H9 (cell line): ENCODE results near the gene PLEKHM3. TPM values are rescaled to one million over a fixed set of nuclear protein-coding genes. Genes with fewer than 3 reads are reported as not detected.

Experiments used
- DNase-seq: peaks from one replicate; pipeline ENCODE4 v3.0.0-alpha.2; 2017
- H2AFZ ChIP-seq: one replicate; pipeline ENCODE4 v1.6.1; 2013; ENCODE audit warnings: mild to moderate bottlenecking, low read length, control low read depth, moderate library complexity
- H2AK5ac ChIP-seq: 2 replicates; pipeline ENCODE4 v1.6.1; 2013; ENCODE audit warnings: low read length, control low read depth, mixed read lengths; ENCODE audit not compliant: insufficient read length
- H2BK120ac ChIP-seq: one replicate; pipeline ENCODE4 v1.6.1; 2013; ENCODE audit warnings: low read depth, mild to moderate bottlenecking, low read length, control low read depth, inconsistent platforms; ENCODE audit not compliant: poor library complexity, severe bottlenecking
- H2BK12ac ChIP-seq: 2 replicates; pipeline ENCODE4 v1.6.1; 2013; ENCODE audit warnings: low read length, control low read depth, mixed read lengths, low read depth; ENCODE audit not compliant: insufficient read length
- H2BK15ac ChIP-seq: 2 replicates; pipeline ENCODE4 v1.6.1; 2013; ENCODE audit warnings: low read depth, low read length, control low read depth
- H2BK20ac ChIP-seq: one replicate; pipeline ENCODE4 v1.6.1; 2013; ENCODE audit warnings: low read depth, mild to moderate bottlenecking, low read length, control low read depth, inconsistent platforms; ENCODE audit not compliant: poor library complexity, severe bottlenecking
- H2BK5ac ChIP-seq: 2 replicates; pipeline ENCODE4 v1.6.1; 2013; ENCODE audit warnings: low read length, control low read depth, mixed read lengths; ENCODE audit not compliant: insufficient read length
- H3K14ac ChIP-seq: 2 replicates; pipeline ENCODE4 v1.6.1; 2013; ENCODE audit warnings: low read length, control low read depth; ENCODE audit not compliant: insufficient read depth
- H3K18ac ChIP-seq: 2 replicates; pipeline ENCODE4 v1.6.1; 2013; ENCODE audit warnings: low read depth, mild to moderate bottlenecking, mixed read lengths, low read length, control low read depth; ENCODE audit not compliant: insufficient read length
- H3K23ac ChIP-seq: 2 replicates; pipeline ENCODE4 v1.6.1; 2013; ENCODE audit warnings: low read length, control low read depth, mixed read lengths, low read depth; ENCODE audit not compliant: insufficient read length
- H3K23me2 ChIP-seq: 2 replicates; pipeline ENCODE4 v1.6.1; 2013; ENCODE audit warnings: low read depth, mild to moderate bottlenecking, mixed read lengths, low read length, control low read depth; ENCODE audit not compliant: insufficient read length, poor library complexity, severe bottlenecking
- H3K27ac ChIP-seq: 2 replicates; pipeline ENCODE4 v1.5.1; 2013; ENCODE audit warnings: low read length, control low read depth, mixed read lengths, low read depth; ENCODE audit not compliant: insufficient read length
- H3K27me3 ChIP-seq: 2 replicates; pipeline ENCODE4 v1.6.1; 2013; ENCODE audit warnings: low read length, control low read depth, inconsistent platforms; ENCODE audit not compliant: insufficient read depth
- H3K4ac ChIP-seq: 2 replicates; pipeline ENCODE4 v1.6.1; 2013; ENCODE audit warnings: low read depth, mild to moderate bottlenecking, control low read depth, inconsistent platforms, low read length, moderate library complexity
- H3K4me1 ChIP-seq: 2 replicates; pipeline ENCODE4 v1.6.1; 2013; ENCODE audit warnings: low read length, control low read depth, inconsistent platforms; ENCODE audit not compliant: insufficient read depth
- H3K4me2 ChIP-seq: 2 replicates; pipeline ENCODE4 v1.6.1; 2013; ENCODE audit warnings: low read length, control low read depth, mixed read lengths; ENCODE audit not compliant: insufficient read length, insufficient read depth
- H3K56ac ChIP-seq: 2 replicates; pipeline ENCODE4 v1.6.1; 2013; ENCODE audit warnings: low read depth, mild to moderate bottlenecking, mixed read lengths, low read length, control low read depth; ENCODE audit not compliant: insufficient read length
- H3K79me1 ChIP-seq: 2 replicates; pipeline ENCODE4 v1.6.1; 2013; ENCODE audit warnings: low read depth, mild to moderate bottlenecking, moderate library complexity, low read length, control low read depth, inconsistent platforms; ENCODE audit not compliant: insufficient read depth, poor library complexity, severe bottlenecking
- H3K79me2 ChIP-seq: 2 replicates; pipeline ENCODE4 v1.6.1; 2013; ENCODE audit warnings: low read length, control low read depth, inconsistent platforms; ENCODE audit not compliant: insufficient read depth
- H3K9ac ChIP-seq: 2 replicates; pipeline ENCODE4 v1.6.1; 2013; ENCODE audit warnings: low read length, control low read depth, mixed read lengths; ENCODE audit not compliant: insufficient read length; ENCODE audit errors: extremely low read depth
- H3K9me3 ChIP-seq: one replicate; pipeline ENCODE4 v1.6.1; 2013; ENCODE audit warnings: low read depth, low read length, inconsistent platforms; ENCODE audit not compliant: control insufficient read depth
- H3T11ph ChIP-seq: one replicate; pipeline ENCODE4 v1.6.1; 2013; ENCODE audit warnings: mild to moderate bottlenecking, low read length, control low read depth, inconsistent platforms
- H4K20me1 ChIP-seq: one replicate; pipeline ENCODE4 v1.6.1; 2013; ENCODE audit not compliant: control insufficient read depth, insufficient read length, insufficient read depth
- H4K5ac ChIP-seq: 2 replicates; pipeline ENCODE4 v1.6.1; 2013; ENCODE audit warnings: low read depth, mild to moderate bottlenecking, mixed read lengths, low read length, control low read depth; ENCODE audit not compliant: insufficient read length
- H4K8ac ChIP-seq: replicated peaks from 2 replicates; pipeline ENCODE4 v1.6.1; 2013; ENCODE audit warnings: low read length, control low read depth, mixed read lengths, low read depth; ENCODE audit not compliant: insufficient read length
- H4K91ac ChIP-seq: 2 replicates; pipeline ENCODE4 v1.6.1; 2013; ENCODE audit warnings: low read depth, mild to moderate bottlenecking, moderate library complexity, mixed read lengths, low read length, control low read depth; ENCODE audit not compliant: insufficient read length
- H3K27ac Mint-ChIP-seq, 3 experiments: 2 replicates in 2 of 3; 3 replicates in 1 of 3; pipeline ENCODE4 v1.8.0; 2020 to 2021; ENCODE audit warnings: mixed read lengths in 3 of 3, mild to moderate bottlenecking in 1 of 3, moderate library complexity in 1 of 3
- H3K27me3 Mint-ChIP-seq: 2 replicates; pipeline ENCODE4 v1.8.0; 2021; ENCODE audit warnings: low read depth, mild to moderate bottlenecking, moderate library complexity, mixed read lengths
- H3K36me3 Mint-ChIP-seq, 3 experiments: 2 replicates in 2 of 3; 3 replicates in 1 of 3; pipeline ENCODE4 v1.8.0; 2020 to 2021; ENCODE audit warnings: low read depth in 3 of 3, mixed read lengths in 3 of 3; ENCODE audit not compliant: insufficient read depth in 1 of 3
- H3K4me1 Mint-ChIP-seq, 2 experiments: 2 replicates each; pipeline ENCODE4 v1.8.0; 2020; ENCODE audit warnings: mixed read lengths in 2 of 2
- H3K4me3 Mint-ChIP-seq, 2 experiments: 2 replicates in 1 of 2; 3 replicates in 1 of 2; pipeline ENCODE4 v1.8.0; 2020 to 2021; ENCODE audit warnings: mild to moderate bottlenecking in 2 of 2, mixed read lengths in 2 of 2, moderate library complexity in 1 of 2
- H3K9me3 Mint-ChIP-seq, 2 experiments: 2 replicates in 1 of 2; 3 replicates in 1 of 2; pipeline ENCODE4 v1.8.0; 2020; ENCODE audit warnings: mild to moderate bottlenecking in 2 of 2, mixed read lengths in 2 of 2, moderate library complexity in 1 of 2
- WGBS: extraction: QIAGEN DNeasy Blood & Tissue Kit; methylation state at CpG from one replicate; pipeline ENCODE4 v1.1.7; 2013; ENCODE audit warnings: missing lambda C conversion rate, low lambda C conversion rate, mixed read lengths; ENCODE audit not compliant: insufficient read length; ENCODE audit errors: extremely low coverage; 5-methylcytosine and 5-hydroxymethylcytosine counted together
- total RNA-seq: library from RNA; stranded (reverse); gene quantifications from 2 replicates; pipeline ENCODE4 v1.2.1, GENCODE V29; 2021
- TF ChIP-seq, protein P1 (sequence below): fragments of 200-600 bp; sonication (generic); conservative IDR thresholded peaks from 3 replicates; pipeline ENCODE4 v1.8.0; 2021; ENCODE audit warnings: antibody characterized with exemption, mild to moderate bottlenecking

PLEKHM3 gene
- total RNA-seq, 1 experiment from 2014 or later = 7.5 TPM

DNA sequence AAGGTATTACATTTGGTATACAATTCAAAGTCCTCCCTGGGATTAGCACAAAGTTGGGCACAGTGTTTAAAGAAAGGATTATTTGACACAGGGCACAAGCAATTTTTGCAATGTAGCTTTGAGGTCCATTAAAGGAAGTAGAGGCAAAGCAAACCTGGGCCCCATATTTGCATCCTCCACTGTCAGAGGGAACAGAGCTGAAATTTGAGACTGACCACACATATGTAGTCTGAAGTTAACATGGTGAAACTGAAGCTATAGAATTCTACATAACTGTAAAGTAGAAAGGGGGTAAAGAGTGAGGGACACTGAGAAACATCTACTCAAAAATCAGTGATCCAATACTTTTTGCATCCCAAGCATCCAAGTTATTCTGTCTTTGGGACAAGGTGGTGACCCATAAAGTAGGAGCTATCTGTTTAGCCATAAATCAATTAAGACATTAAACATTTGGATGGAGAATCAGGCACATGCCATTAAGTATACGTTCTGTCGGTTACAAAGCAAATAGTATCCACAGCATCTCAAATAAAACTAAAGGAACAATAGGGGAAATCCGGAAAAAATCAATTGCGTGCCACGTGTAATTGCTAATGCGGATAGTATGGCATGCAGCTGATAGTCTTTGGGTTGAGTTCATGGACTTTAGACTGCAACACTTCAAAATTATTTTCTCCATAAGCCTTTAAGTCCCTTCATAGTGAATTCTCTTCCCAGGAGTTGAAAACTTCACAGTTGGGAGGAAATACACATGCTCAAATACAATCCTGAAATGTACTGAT is 72.6 kb downstream of the PLEKHM3 start:
- no CpG with 5 or more reads among the region's 6 CpGs for WGBS

More for the DNA sequence above, 72.6 kb downstream of the PLEKHM3 start:
- no peaks in the 10 kb centered on the region for H3K27me3 Mint-ChIP-seq
- Histone ChIP-seq H3K27me3 (no peaks in the 10 kb centered on the region), H3K56ac (no peak overlapping the region), H3K9me3 (no peaks in the 10 kb centered on the region), H2BK120ac (no peak overlapping the region), H3T11ph (no peak overlapping the region), H3K14ac (no peak overlapping the region), H3K9ac (no peak overlapping the region), H4K20me1 (no peaks in the 10 kb centered on the region), H3K4ac (no peak overlapping the region), H3K4me2 (no peak overlapping the region), H2AK5ac (no peak overlapping the region), H3K23ac (no peak overlapping the region), H2BK15ac (no peak overlapping the region), H3K79me1 (no peaks in the 10 kb centered on the region), H4K8ac (no peak overlapping the region), H3K79me2 (no peaks in the 10 kb centered on the region), H3K23me2 (no peaks in the 10 kb centered on the region), H2BK12ac (no peak overlapping the region), H3K18ac (no peak overlapping the region), H2AFZ (no peak overlapping the region), H2BK5ac (no peak overlapping the region), H2BK20ac (no peak overlapping the region), H3K27ac (no peak overlapping the region), H4K5ac (no peak overlapping the region), H4K91ac (no peak overlapping the region), H3K4me1 (peaks cover 11% of the 10 kb centered on the region)
- H3K9me3 Mint-ChIP-seq = no peaks in the 10 kb centered on the region
- H3K27ac Mint-ChIP-seq = peak overlapping the region in 2 of 3 experiments; percentile 21 to 90; a peak in 2 of 7 replicates
- no peak for DNase-seq
- peaks cover 44 to 46% of the 10 kb centered on the region in 2 experiments for H3K4me1 Mint-ChIP-seq
- TF ChIP-seq, protein P1, sequence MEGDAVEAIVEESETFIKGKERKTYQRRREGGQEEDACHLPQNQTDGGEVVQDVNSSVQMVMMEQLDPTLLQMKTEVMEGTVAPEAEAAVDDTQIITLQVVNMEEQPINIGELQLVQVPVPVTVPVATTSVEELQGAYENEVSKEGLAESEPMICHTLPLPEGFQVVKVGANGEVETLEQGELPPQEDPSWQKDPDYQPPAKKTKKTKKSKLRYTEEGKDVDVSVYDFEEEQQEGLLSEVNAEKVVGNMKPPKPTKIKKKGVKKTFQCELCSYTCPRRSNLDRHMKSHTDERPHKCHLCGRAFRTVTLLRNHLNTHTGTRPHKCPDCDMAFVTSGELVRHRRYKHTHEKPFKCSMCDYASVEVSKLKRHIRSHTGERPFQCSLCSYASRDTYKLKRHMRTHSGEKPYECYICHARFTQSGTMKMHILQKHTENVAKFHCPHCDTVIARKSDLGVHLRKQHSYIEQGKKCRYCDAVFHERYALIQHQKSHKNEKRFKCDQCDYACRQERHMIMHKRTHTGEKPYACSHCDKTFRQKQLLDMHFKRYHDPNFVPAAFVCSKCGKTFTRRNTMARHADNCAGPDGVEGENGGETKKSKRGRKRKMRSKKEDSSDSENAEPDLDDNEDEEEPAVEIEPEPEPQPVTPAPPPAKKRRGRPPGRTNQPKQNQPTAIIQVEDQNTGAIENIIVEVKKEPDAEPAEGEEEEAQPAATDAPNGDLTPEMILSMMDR = no peak
- no peak overlapping the region for H3K4me3 Mint-ChIP-seq
- no peaks in the 10 kb centered on the region; a peak in 1 of 7 replicates for H3K36me3 Mint-ChIP-seq
